ENCODE results near the gene TGFBR1. TPM values are rescaled to one million over a fixed set of nuclear protein-coding genes. Genes with fewer than 3 reads are reported as not detected.

Gene TGFBR1
- 9.8 and 14.4 TPM in 2 replicates for total RNA-seq

GRCh38 chr9:99104459-99105151 is at the start of gene TGFBR1:
Gene TGFBR1 (plus strand): TSS chr9:99105113. CDS start chr9:99105206, 93 bp downstream.

Other genes with a start within 250 kb of the TGFBR1 start
- 0.35 and 0.58 TPM in 2 replicates for gene COL15A1, start 161.2 kb upstream of the TGFBR1 start, total RNA-seq
- gene ALG2, start 116.8 kb downstream of the TGFBR1 start, total RNA-seq = 39.9 and 46.1 TPM in 2 replicates
- 198 and 218 TPM in 2 replicates for gene SEC61B, start 117.2 kb downstream of the TGFBR1 start, total RNA-seq

All from myometrial cell (primary cell).